Right lung (tissue), 5 donors: ENCODE measurements around the gene MDH2. TPM values are rescaled to one million over a fixed set of nuclear protein-coding genes. Genes with fewer than 3 reads are reported as not detected.
"Not testable (repeated sequence)": the region's sequence is repeated elsewhere in the genome, so short reads cannot be mapped to it uniquely, and the experiment has no call there.

Experiments used
- DNase-seq, 2 donors: peaks; one replicate each; pipeline ENCODE4 v3.0.0-alpha.2; 2013
- polyA plus RNA-seq, 5 donors: library from polyadenylated mRNA; unstranded; fragments of 120-200 nt; gene quantifications; one replicate each; pipeline versions ENCODE4 v1.2.1 to v1.2.3, GENCODE V29; 2013; ENCODE audit warnings: inconsistent platforms in 1 of 5, low replicate concordance in 1 of 5; ENCODE audit not compliant: insufficient read length in 5 of 5, insufficient read depth in 1 of 5

Gene MDH2
- polyA plus RNA-seq, 5 donors: 119 to 213 (median 152) TPM

DNA sequence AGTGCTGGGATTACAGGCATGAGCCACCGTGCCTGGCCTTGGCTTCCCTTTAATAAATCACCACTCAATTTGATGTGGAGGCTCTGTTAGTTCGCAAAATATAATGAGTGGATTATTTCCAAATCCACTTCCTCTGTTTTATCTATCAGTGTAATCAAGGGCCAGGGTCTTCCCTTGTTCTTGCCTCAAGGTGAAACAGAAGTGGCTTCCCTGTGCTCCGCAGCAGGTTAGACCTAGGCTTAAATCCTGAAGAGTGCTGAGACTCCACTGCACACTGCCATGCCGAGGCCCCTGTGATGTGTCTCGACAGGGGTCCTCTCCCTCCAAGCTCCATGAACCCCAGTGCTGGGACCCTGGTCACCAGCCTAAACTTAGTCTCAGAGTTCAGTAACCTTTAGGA is 59.0 kb downstream of the MDH2 start:
- DNase-seq: no peak

DNA sequence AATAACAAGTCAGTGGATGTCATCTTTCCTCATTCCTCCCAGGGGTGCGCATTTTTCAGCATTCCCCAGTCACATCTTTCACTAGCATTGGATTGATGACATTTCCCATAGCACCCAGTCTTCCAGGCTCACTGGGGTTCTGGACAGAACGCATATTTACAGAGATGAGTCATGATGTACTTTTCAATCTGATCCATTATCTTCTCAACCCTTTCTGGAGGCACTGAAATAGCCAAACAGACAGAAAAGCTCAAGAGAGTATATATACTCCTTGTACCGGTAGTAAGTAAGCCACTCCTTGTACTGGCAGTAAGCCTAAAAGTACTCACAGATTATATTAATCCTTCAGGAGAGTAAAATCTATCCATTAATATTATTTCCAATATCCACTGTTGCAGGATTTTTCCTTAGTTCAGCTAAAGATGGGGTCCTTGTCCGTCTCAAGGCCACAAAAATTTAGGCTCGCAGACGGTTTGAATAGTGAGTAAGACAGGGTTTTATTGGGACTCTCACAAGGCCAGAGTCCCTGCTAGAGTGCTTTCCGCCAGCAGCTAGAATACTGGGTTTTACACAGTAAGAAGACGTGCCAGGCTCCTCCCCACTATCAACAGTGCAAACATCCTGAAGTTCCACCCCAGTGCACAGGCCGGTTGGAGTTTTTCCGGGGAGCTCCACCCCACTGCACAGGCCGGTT is 60.8 kb downstream of the MDH2 start:
- DNase-seq: no peak

DNA sequence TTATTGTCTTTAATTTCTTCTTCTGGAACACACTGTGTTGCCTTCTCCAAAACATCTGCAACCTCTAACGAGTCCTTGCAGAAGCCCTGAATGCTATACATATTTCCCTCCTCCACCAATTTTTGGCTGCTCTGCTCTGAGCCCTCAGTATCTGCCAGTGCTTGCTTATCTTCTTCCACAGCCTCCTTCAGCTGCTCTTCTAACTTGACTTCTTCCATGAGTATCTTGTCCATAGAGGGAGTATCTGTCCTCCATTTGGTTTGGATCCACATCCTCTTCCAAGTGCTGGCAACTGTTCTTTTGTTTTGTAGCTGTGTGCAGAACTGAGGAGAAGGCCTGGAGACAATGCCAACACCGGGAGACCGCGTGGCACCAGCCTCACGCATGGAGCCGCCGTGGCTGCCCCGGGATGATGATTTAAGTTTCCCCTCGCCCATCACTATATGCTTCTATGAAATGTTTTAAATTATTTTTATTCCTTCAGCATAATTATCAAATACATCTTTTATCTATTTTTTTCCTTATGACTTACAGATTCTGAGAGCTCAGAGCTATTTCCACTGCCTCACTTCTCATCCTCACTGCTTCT is 65.2 kb downstream of the MDH2 start:
- not testable (repeated sequence) for DNase-seq

DNA sequence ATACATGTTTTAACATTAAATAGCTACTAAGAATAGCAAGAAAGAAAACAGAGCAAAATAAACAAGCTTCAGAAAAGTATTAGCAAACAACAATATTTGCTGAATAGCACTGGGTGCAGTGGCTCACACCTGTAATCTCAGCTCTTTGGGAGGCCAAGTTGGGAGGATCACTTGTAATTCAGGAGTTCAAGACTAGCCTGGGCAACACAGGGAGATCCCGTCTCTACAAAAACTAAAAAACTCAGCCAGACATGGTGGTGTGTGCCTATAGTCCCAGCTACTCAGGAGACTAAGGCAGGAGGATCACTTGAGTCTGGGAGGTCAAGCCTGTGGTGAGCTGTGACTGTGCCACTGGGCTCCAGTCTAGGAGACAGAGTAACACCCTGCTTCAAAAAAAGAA is 66.8 kb downstream of the MDH2 start:
- not testable (repeated sequence) for DNase-seq

Other genes with a start within 250 kb of the MDH2 start
- 1 to 10 TPM in 1 of 5 donors, under 1 TPM in 3, not detected in 1; 0.20 to 2.5 (median 0.49) TPM for gene CCL24, start 234.3 kb upstream of the MDH2 start, polyA plus RNA-seq
- gene RHBDD2, start 169.1 kb upstream of the MDH2 start, polyA plus RNA-seq: 10 to 100 TPM; 36.6 to 65.7 (median 45.4) TPM
- 10 to 100 TPM; 40.9 to 62.8 (median 48.1) TPM for gene POR, start 133.0 kb upstream of the MDH2 start, polyA plus RNA-seq
- 10 to 100 TPM; 34.0 to 45.8 (median 42.5) TPM for gene TMEM120A, start 53.5 kb upstream of the MDH2 start, polyA plus RNA-seq
- 10 to 100 TPM; 33.6 to 45.6 (median 43.2) TPM for gene STYXL1, start 106 bp upstream of the MDH2 start, polyA plus RNA-seq
- under 1 TPM; 0.40 to 0.82 (median 0.60) TPM for gene SRRM3, start 153.8 kb downstream of the MDH2 start, polyA plus RNA-seq